GM19452 (cell line): ENCODE results near the gene AGAP3.
A peak's percentile ranks its signal among the peaks of the same experiment; 100 is the strongest.

Experiments used
- ATAC-seq: cut with Tn5 transposase; IDR thresholded peaks from one replicate; pipeline ENCODE4 v1.9.1; 2021; ENCODE audit not compliant: unreplicated experiment

Gene AGAP3

DNA sequence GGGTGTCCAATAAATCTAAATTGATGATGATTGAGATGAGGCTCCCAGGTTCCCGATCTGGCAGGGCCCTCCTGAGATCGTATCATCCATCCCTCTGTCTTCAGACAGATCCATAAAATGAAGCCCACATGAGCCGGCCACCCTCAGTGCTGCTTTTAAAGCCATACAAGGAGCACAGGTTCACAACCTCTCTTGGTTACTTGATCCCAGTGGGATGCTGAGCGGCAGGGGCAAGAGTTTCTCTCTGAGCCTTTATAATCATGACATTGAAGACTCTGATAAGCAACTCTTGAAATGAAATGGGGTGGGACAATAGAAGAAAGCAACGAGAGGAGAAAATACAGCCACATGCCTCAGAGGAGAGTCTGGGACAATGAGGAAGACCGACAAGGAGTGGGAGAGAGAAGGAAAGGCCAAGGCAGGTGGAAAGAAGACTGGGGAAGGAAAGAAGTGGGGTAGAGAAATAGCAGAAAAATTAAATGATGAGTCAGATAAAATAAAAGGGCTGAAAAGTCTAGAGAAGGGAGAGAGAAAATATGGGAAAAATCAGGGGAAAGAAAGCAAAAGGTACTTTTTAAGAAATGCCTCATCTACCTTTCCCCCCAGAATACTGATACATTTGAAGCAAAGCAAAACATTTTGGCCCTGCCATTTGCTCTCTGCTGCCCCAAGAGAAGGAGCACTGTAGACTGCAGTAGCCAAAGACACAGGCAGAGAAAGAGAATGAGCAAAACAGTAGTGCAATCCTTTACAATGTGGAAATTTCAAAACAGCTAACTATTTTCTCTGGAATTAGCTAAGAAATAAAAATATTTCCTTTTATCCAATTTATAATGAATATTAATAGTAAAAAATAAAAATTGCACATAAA is 66.6 kb downstream of the AGAP3 start:
- no peak for ATAC-seq

DNA sequence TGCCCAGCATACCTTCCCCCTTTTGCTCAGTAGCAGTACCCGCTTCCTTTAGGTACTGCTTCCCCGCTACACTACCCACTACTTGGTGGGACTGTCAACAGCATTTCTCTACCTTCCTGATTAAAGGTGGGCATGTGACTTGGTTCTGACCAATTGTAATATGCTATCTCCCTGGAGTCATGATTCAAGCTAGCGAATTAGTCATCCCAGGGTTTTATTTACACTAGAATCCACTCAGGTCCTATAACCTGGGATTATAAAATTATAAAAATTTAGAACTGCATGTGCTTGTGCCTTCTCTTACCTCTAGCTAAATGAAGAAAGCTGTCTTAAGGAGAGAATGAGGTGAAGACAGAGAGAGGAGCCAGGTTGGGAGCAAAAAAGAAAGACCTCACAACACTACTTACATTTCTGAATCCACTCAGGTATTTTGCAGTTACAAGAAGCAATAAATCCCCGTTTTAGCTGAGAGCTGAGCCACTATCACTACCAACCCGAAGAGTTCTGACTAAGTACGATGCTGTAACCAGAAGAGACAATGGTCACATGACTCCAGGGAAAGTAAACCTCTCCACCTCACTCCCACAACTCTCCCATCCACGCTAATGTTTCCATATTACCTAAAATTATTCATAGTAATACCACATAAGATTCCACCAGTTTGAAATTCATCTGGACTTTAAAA is 71.5 kb downstream of the AGAP3 start:
- no peak for ATAC-seq

DNA sequence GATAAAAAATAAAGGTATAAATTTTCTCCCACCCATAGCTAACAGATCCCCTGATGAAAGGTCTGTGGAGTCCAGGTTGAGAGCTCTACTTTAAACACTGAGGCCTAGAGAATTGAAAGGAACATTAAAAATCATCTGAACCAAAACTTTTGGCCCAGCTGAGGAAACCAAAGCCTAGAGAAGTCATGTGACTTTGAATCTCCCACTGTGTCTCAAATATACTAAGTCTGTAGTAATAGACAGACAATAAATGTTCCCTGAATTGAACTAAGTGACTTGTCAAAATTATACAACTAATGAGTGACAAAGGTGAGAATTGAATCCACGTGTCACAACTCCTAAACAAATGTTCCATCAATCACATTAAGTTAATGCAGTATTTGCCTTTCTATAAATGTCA is 75.5 kb downstream of the AGAP3 start:
- no peak for ATAC-seq

DNA sequence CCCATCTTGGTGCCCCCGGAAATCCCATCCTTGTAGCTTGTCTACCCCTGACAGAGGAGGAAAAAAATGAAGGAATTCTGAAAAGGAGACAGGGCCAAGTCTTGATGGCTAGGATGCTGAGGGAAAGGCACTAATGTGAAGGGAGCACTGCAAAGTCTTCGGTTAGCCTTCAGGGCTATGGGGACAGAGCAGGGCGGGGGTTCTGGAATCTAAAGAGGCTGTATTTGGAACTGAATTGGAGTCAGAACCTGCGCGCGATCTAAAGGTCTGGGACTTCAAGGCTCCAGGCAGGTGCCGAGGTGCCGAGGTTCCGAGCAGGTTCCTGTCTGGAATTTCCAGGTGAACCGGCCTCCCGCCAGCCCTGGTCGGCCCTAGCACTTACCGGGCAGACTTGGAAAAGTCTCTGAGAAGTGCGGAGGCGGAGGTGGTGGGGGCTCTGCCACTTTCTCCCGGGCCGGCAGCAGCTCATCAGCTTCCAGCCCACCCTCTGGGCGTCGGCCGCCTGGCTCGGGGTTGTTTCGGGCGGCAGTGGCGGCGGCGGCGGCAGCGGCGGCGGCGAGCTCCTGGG is 80.4 kb downstream of the AGAP3 start:
- ATAC-seq: no peak

DNA sequence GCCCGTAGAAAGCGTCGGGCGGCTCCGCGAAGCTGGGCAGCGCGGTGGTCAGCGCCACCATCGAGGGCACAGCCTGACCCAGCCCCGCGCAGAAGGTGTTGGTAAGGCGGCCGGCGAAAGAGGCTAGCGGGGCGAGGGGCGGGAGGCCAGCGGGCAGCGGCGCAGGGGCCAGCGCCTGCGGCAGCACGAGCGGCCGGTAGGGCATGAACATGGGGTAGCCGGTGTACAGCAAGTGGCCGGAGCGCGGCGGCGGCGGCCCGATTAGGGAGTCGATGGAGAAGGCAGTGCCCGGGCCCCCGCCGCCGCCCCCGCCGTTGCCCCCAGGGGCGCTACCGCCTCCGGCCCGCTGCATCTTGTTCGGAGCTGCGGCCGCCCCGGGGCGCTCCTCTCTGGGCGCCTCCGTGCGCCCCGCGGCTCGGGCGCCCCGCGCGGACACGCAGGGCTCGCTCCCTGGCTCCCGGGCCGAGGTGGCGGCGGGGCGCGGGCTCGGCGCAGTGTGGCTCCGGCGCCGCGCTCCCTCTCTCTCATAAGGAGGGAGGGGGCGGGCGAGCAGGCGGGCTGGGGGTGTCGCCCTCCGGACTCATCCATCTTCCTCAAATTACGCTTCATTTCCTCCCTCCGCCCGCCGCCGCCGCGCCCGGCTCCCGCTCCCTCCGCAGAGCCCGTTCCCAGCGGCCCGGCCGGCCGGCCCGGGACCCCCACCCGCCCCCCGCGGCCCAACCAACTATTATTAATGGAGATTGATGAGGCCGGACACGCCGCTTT is 81.1 kb downstream of the AGAP3 start, which contains the start of gene GBX1:
GBX1 (minus strand) TSS at position 498 of the 765 bp plus-strand sequence; CDS start at position 352, 146 bp downstream.
- ATAC-seq: no peak

DNA sequence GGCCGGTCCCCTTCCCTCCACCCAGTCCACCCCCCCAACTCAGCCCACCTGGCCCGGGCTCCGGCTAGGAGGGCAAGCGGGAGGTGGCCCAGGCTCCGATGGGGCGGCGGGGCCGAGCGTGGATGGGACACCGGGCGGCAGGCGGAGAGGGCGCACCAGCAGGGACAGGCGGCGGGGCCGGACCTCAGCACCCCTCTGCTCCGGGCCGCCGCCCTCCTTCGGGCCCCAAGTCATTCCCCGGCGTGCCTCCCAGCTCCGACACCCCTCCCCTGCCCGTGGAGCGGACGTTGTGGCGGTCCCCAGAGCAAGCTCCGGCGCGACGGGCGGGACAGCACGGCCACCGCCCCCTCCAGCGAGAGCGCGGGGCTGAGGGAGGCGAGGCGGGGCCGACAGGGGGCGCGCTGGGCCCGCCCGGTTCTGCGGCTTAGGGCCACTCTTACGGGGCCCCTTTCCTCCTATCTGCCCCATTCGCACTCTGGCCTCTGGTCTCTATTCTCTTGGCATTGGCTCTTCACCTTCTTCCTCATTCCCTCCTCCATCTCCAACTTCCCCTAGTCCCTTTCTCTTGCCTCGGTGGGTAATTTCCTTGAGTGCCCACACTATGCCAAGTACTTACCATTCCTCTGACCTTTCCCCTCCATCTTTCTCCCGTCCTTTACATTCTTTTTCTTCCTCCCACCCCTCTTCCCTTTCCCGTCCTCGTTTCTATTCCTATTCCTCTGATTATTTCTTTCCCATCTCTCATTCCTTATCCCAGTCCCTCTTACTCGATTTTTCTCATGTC is 81.9 kb downstream of the AGAP3 start:
- no peak for ATAC-seq

DNA sequence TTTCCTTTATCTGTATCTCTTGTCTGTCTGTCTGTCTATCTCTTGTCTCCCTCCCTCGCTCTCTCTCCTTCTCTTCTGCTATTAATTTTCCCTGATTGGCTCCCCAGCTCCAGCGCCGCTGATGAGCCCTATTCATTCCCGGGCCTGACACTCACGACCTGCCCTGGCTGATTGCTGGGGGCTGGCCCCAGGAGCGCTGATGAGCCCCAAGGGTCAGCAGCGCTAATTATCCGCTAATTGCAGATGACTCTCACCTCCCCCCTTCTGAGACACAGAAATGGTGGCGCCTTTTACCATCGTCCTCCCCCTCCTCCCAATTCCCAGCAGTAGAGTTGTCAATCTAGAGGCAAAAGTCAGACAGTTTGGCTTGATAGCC is 82.5 kb downstream of the AGAP3 start:
- ATAC-seq: no peak

DNA sequence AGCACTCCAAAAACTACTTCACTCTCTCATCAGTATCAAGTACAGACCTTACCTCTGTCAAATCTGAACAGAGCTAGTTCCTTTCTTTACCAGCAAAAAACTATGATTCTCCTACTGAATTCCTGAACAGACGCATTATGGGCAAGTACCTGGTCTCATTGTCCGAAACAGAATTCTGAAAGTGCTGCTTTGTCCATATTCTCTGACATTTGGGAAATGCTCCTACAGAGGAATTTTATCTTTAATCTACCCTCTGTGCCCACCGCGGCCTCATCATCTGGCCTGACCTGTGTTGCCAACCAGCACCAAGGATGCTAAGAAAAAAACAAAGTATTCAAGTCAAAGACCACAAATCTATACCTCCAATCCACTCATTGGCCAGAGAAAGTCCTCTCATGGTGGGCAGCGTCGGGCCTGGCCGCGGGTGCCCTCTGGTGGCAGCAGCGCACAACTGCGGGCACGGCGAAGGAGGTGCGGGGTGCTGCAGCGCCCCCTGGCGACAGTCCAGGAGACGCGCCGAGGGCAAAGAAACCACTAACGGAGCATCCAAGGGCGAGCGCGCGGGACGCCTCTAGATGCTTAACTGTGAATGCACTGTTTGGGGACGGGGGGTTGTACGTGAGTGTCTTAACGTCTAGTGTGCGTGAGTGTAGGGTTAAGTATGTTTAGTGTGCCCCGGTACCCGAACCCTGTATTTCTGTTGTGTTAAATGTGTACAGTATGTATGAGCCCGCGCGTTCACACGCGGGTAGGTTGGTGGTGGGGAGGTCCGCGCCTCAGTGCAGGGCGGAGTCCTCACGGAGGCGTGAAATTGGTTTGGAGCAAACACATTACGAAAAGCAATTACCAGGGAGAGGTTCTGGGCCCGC is 86.2 kb downstream of the AGAP3 start:
- ATAC-seq: peak; percentile 61

DNA sequence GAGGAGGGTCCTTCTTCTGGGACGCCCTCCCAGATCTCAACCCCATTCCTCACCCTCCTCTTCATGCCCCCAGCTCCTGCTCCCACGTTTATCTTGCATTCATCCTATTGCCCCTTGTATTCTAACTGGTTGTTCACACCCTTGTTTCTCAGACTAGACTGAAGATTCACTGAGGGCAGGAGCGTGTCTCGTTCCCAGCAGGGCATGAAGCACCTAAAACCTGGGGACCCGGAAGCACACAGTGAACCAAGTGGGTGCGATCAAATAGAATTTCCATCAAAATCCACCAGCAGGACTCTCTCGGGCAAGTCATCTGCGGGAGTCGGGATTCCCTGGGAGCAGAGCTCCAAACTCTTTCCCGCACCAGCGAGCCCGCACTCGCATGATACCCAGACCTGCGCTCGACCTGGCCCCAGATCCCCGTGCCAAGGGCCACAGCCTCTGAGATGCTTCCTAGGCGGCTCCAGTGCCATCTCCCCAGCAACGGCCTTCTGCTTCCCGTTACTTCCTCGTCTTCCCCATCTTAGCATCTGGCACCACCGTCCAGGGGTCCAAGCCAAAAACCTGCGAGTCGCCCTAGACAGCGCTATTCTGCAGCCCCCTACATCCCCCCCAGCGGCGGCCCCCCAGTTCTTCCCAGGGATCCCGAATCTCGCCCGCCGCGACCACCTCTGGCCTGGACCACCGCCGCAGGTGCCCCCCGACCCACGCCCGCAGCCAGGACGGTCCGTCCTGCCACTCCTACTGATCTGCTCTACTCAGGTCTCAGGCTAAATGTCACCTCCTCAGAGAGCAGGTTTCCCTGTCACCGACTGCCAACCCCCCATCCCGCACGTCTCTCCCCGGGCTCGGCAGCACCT is 87.3 kb downstream of the AGAP3 start:
- ATAC-seq: no peak

DNA sequence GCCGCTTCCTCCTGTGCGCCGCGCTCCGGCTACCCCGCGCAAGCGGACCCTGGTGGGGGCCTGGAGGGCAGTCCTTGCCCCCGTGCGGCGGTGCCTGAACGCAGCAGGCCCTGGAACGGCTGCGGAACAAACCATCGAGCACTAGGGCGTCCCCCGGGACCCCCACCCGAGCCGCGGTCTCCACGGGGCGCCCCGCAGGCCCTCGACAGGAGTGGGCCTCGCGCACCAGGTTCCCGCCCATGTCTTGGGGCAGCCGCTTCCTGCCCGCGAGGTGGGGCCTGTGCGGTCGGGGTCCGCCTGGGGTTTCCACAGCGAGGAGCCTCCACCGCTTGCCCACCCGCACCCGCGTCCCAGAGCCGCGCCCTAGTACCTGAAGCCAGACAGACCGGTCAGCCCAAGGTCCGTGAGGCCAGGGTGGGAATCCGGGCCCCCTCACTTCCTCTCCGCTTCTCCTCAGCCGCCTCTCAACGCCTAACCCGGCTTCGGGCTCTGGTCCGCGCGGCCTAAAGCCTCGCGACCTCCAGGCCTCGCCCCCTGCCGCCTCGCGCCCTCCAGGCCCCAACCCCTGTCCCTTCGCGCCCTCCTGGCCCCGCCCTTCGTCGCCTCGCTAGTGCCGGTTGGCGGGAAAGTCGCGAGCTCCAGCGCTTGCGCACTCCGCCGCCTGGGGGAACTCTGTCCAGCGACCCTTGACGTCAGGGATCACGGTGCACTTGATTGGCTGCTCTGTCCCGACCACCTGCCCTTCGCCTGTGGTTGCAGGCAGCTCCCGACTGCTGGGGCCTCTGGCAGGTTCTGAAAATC is 88.2 kb downstream of the AGAP3 start:
- ATAC-seq: no peak

DNA sequence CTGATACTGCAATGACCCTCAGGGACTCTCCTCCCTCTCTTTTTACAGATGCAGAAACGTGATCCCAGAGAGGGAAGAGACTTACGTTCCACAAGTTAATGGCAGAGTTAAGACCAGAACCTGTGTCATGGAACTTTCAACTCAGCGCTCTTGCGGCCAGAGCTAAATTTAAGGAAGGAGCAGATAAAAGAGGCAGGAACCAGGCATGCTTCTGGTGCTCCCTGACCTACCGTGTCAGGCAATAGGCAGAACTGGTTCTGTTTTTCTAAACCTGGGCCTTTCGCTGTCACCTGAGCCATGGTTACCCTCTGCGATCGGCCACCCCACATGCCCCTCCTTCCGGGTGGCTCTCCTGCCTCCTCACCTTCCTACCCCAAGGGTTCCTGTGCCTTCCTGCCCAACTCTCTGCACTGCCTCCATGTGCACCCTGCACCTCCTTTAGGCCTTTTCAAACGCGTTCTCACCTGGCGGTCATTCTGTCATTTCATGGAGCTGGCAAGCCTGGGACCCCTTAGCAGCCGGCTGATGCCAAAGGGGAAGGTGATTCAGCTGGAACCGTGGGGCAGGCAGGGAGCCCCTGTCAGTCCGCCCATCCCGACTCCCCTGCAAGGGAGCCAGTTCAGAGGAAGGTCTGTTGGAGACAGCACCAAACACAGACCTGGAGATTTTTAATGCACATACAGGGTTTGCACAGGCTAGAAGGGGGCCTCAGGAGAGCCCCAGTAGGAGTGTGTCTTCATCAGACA is 88.9 kb downstream of the AGAP3 start:
- ATAC-seq: no peak

DNA sequence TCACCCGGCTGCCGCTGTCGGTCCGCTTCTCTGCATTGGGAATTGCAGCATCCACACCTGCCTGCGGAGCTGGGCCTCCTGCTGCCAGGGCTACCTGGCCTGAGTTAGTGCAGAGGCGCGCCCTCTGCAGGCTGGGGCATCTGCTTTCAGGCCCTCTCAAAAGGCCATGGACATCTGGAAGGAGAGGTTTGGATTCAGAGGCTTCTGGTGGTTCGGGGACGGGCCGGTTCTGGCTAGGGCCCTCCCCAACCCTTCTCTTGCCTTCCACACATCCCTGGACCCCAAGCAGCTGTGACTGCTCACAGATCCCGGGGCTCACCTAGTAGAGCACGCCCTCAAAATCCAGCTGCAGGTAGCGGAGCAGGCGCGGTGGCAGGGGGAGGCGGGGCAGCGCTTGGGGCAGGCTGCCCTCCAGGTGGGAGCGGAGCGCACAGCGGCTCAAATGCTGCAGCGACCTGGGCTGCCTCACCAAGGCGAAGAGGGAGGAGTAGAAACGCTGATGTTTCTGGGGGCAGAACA is 89.6 kb downstream of the AGAP3 start:
- ATAC-seq: no peak

DNA sequence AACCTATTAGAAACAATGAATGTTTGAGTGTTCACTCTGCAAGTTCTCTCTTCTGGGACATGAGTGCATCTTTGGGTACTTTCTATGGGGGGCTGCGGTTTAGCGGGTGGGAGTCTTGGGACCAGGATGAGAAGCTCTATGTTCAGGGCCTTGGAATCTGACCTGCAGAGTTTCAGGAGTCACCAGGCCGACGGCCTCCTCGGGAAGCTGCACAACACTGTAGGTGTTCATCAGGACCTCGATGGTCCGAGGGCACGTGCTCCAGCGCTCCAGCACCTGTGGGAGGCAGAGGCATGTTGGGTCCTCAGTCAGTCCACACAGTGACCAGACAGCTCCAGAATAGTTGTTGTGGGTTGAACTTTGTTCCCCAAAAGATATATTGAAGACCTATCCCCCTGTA is 90.1 kb downstream of the AGAP3 start:
- no peak for ATAC-seq

DNA sequence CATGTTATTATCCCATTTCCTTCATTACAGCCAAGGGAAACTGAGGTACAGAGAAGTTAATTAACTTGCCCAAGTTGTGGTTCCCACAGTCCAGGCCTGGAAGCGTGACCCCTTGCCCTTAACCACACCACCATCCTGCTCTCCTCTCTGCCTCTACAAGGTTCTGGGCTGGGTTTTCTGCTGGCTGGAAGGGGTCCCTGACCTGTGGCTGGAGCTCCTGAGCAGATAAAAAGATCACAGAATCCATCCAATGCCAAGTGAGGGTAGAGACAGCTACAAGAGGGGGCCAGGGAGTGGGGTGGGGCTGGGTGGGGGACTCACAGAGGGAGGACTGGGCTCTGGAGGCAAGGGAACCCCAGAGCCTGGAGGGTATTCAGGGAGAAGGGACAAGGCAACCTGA is 91.0 kb downstream of the AGAP3 start:
- no peak for ATAC-seq

DNA sequence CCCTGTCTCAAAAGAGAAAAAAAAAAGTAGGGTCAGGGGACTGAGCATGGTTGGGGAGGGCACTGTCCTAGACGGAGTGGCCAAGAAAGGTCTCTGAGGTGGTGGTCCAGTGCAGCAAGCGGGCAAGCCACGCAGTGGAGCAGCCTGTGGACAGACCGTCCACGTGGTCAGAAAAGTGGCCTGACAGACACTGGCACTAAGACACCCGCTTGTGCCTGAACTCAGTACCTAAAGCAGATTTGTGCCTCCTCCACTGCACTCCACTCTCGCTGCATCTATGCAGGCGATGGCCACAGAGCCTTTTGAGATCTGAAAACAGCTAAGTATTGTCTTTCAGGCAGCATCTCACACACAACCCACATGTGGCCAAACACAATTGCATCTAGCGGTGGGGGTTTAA is 92.0 kb downstream of the AGAP3 start:
- ATAC-seq: no peak

DNA sequence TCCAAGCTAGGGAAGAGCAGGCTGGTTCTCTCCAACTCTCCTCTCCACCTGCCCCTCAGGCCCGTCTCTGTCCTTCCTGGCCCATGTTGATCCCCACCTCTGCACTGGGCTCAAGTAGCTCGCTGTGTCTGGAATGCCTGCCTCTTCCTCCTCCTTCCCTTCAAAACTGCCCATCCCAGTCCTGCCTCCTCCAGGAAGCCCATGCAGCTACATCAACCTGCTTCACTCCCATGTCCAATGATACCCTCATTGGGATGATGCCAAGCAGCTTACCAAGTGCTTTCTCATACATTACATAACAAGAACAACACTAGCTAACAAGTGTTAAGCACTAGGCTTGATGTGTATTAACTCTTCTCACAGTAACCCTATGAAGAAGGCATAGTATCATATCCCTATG is 92.6 kb downstream of the AGAP3 start:
- ATAC-seq: no peak

DNA sequence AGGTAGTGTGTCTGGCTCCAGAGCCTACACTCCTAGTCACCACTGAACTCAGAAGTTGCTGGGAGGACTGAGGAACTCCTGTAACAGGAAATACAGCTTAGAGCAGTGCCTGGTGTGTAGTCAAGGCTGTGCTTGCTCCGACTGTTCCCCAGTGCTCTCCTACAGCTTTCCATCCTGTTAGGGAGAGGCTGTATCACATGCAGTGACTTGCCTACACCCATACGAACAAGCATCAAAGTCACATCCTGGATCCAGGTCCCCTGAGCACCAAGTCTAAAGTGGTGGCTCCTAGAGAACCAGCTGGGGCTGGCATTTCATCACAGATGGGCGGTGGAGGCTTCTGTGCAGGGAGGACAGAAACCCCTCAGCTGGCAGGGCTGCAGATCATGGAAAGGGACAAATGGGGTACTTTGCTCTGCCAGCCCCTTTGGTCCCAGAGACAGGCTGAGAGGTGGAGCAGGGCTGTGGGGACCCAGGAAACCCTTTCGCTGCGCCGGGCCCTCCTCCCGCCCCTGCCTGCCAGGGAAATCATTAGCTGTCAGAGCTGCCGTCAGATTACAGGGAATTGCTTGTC is 93.1 kb downstream of the AGAP3 start:
- ATAC-seq: no peak
